HFF-Myc (cell line): ENCODE results near the gene KRT17.

Experiments used
- DNase-seq: peaks from one replicate; pipeline ENCODE4 v3.0.0-alpha.2; 2011; ENCODE audit warnings: low read depth; ENCODE audit errors: extremely low read depth
- H3K4me3 ChIP-seq: replicated peaks from 2 replicates; pipeline ENCODE4 v1.5.1; 2011; ENCODE audit warnings: low read depth, mild to moderate bottlenecking, control low read depth, low read length
- TF ChIP-seq, protein P1 (sequence below): IDR thresholded peaks from 2 replicates; pipeline ENCODE4 v1.5.1; 2012; ENCODE audit warnings: mild to moderate bottlenecking, low read depth, low read length, control low read depth; ENCODE audit errors: missing control alignments

Gene KRT17

DNA sequence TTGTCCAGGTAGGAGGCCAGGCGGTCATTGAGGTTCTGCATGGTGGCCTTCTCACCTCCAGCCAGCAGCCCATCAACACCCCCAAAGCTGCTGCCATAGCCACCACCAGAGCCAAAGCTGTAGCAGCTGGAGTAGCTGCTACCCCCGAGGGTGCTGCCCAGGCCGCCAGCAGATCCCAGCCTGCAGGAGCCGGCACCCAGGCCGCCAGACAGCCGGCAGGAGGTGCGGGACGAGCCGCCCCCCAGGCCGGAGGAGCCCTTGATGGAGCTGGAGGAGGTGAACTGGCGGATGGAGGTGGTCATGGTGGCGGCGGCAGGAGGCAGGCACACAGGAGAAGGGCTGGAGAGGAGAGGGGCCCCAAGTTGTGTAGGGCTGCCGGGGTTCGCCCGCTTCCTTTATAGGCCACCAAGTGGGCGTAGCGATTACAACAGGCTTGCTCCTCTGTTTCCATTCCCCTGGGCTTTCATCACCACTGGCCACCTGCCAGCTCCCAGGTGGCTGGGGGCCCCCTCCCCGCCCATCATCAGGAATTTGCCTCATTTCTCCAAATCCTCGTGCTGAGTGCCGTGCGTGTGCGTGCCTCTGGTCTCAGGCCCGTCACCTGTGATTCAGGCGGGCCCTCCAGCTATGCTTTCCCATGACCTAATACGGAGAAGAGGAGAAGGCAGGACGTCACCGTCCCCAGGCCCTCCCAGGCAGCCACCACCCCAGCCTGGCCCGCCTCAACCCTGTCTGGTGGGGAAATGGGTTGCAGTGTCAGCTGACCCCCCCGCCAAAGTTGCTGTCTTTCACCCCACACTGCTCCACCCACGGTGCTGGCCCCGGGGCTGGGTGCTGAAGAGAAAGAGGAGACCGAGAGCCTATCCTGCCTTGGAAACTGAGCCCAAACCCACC is at the start of gene KRT17:
KRT17 (minus strand) TSS at position 368 of the 894 bp plus-strand sequence; CDS start at position 302, 66 bp downstream.
- no peak for DNase-seq
- TF ChIP-seq, protein P1, sequence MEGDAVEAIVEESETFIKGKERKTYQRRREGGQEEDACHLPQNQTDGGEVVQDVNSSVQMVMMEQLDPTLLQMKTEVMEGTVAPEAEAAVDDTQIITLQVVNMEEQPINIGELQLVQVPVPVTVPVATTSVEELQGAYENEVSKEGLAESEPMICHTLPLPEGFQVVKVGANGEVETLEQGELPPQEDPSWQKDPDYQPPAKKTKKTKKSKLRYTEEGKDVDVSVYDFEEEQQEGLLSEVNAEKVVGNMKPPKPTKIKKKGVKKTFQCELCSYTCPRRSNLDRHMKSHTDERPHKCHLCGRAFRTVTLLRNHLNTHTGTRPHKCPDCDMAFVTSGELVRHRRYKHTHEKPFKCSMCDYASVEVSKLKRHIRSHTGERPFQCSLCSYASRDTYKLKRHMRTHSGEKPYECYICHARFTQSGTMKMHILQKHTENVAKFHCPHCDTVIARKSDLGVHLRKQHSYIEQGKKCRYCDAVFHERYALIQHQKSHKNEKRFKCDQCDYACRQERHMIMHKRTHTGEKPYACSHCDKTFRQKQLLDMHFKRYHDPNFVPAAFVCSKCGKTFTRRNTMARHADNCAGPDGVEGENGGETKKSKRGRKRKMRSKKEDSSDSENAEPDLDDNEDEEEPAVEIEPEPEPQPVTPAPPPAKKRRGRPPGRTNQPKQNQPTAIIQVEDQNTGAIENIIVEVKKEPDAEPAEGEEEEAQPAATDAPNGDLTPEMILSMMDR, result no peak
- H3K4me3 ChIP-seq, result no peak within 1 kb of the TSS

DNA sequence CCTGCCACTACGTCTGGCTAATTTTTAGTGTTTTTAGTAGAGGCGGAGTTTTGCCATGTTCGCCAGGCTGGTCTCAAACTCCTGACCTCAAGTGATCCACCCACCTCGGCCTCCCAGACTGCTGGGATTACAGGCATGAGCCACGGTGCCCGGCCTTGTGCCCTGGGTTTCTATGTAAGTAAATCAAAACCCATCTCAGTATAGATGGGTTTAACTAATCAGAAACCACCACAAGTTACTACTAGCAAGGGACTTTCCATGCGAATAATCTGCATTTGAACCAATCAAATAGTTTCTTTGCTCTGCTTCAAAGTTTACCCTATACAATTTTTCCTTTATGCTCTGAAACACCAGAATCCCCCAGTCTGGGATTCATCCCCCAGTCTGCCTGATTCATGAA is 47.8 kb upstream of the KRT17 start:
- no peak for DNase-seq
- no peak overlapping the region for H3K4me3 ChIP-seq
- TF ChIP-seq, protein P1, result no peak

DNA sequence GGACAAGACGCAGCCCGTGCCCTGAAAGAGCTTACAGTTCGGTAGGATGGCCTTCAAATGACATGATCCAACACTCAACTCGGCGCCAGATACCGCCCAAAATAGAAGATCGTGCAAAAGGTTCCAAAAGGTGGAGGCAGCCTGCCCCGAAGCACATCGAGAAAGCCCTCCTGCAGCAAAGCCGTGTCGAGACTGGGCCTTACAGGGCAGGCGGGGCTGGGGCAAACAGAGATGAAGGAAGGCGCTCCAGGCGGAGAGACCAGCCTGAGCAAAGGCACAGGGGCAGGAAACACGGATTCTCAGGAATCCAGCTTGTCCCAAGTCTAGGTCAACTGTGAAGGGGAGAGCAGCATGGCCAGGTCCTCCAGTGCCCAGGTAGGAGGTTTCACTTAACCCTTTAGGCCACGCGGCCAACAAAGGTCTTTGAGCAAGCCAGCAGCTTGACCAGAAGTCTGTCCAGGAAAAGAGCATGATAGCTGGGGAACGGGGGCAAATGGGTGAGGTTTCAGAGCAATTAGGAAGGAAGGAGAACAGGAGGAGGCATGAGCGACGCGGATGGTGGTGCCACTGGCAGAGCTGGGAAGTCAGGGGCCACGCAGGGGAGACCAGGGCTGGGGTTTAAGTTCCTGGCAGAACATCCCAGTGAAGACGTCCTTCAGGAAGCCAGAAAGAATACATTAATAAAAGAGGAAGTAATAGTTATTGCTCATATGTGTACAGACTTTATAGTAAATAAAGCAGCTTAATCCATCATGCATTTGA is 43.1 kb upstream of the KRT17 start:
- TF ChIP-seq, protein P1, result no peak
- no peak for DNase-seq
- no peak overlapping the region for H3K4me3 ChIP-seq

DNA sequence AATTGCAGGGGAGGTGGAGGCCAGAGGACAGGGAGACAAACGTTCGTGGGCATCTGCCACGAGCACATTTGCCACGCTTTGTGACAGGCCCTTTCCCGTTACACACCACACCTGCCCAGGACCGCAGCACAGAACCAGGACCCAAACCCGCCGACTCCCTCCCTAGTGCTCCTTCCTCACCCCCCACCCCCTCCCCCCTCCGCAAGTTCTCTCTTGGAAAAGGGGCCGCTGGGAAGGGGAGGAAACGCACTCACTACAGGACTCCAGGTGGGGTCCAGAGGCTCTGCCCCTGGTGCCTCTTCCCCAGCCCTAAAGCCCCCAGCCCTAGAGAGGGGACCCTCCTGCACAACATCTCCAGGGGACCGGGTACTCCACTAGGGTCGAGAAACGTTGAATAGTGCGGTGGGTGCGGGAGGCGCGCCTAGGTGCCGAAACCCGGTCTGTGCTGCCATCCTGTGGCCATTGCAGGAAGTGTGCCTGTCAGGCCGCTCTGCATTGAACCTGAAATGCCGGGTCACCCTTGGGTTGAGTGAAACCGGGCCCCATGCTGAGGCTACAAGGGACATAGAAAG is 42.4 kb upstream of the KRT17 start:
- no peak for DNase-seq
- peak overlapping the region; percentile 17 for H3K4me3 ChIP-seq
- TF ChIP-seq, protein P1, result peak; percentile 88

DNA sequence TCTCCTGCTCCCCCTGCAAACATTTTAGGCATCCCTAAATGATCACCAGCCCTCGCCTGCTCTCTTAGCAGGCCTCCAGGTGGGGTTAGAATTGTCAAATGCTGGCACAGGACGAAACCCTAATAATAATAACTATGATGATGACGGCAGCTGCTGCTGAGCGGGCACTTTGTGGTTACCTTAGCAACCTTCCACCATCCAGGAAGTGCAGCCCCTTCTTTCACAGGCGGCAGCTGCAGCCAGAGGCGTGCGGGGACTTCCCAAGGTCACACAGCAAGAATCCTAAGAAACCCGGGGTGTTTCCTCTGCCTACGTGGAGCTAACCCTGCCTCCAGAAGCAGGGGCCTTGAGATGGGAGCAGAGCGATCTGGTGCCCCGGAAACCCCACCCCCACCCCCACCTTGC is 41.9 kb upstream of the KRT17 start:
- peak overlapping the region; percentile 47; the same call in 1 of the 2 replicates for H3K4me3 ChIP-seq
- DNase-seq, result no peak
- TF ChIP-seq, protein P1, result no peak

DNA sequence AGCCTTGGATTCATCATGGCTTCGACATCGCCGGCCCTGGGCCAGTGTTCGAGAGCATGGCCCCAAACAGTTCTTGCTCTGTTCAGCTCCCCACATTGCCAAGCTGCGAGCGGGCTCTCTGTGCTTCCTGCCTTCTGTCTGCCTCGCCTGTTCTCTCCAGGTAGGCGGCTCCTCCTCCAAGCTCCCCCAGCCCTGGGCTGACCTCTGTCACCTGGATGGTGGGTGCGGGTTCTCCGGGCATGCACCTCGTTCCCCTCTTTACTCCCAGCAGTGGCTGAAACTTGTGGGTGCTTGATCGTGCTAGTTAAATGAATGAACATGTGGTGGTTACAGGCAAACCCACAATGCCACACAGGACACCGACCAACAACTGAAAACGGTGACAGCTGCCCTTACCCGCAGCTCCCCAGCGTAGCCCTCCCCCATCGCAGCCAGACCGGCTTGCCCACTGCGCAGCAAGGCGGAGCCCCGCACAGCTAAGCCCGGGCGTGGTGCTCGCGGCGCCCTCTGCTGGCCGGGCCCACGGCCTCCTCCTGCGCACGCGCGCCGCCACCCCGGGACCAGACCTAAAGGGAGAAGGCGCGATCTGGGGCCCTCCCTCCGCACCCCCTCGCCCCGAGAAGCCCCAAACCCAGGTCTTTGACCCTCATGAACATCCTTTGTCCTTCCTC is 41.3 kb upstream of the KRT17 start:
- DNase-seq, result peak; percentile 55
- peak overlapping the region; percentile 47 for H3K4me3 ChIP-seq
- TF ChIP-seq, protein P1, result peak; percentile 96
